Activated T-cell treated with anti-CD3 and anti-CD28 coated beads, Interleukin-2, amount 50 U/mL, for 1 hour (primary cell): Measurements from ENCODE around the gene MRPL10.

Source experiments
- DNase-seq: peaks from one replicate; pipeline ENCODE4 v3.0.0-alpha.2; 2020

The MRPL10 gene

DNA sequence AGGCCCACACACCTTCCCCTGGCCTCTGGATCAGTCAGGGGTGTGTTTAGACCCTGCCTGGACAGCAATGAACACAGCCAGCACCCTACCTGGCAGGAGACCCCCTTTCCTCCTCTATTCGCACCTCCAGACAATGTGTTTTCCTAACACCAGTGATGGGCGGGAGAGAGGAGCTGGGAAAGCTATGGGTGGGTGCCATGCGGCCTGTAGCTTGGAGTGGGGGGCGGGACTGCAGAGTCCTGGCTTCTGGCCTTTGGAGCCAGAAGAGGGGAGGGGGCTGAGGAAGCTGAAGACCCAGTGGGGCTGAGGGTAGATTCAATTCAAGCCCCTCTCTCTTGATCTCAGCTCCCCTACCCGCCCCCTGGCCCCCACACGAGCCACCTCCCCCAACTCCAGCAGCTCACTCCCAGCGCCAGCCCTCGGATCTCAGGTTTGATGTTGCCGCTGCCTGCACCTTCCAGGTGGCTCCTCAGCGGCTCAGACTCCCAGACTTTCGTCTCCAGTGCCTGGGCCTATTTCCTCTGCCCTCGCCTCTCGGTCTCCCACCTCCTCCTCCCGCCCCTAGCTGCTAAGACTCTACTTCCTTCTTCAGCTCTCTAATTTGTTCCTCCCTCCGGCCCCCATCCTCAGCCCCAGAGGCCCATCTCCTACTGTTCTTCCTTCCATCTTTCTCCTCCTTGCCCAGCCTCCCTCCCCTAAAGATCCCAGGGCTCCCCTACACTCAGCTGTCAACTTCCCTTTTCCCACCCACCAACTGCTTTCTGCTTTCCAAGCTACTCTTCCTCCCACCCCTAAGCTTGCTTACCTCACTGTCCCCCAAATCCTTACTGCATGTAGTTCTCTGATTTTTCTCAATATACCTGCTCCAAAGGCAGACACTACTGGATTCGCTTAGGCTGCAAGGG, 26.5 kb upstream of the MRPL10 start:
- DNase-seq, result no peak

GRCh38 chr17:47856830-47857229, 25.5 kb upstream of the MRPL10 start:
- no peak for DNase-seq

DNA sequence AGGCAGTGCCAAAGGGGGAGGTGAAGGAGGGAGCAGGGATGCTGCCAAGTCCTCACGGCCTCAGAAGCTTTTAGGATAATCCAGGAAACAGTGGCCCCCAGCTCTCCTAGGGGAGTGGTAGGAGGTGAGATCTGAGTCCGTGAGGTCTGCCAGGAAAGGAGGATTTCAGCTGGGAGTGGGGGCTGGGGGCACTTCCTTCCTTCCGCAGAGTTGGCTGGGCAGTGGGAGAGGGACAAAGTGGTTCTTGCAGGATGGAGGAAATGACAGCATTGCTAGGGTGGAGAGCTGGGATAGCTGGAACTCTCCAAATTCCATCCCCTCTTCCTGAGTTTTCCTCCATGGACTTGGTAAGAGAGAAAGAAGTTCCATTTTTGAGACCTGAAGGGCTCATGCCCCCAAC, 24.4 kb upstream of the MRPL10 start:
- DNase-seq, result no peak

DNA sequence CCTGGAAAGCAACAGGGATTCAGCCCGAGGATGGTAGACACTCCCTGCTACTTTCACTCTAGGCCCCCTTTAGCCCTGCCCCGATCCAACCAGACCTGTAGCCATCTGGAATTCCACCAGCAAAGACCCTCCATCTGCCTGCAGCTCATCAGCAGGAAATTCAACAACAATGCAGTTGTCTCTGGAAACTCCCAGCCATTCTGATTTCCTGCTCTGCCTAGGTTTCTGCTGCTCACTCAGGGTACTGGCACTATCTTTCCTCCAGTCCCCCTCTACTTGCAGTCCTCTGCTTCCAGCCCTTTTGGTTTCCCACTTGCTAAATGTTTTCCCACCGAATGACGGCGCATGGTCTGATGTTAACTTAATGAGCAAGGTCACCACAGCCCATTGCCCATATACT, 22.3 kb upstream of the MRPL10 start:
- DNase-seq, result no peak

- DNase-seq, result no peak
These were observed 21.0 kb upstream of the MRPL10 start for GRCh38 chr17:47852113-47852949.

GRCh38 chr17:47851764-47852112, 20.4 kb upstream of the MRPL10 start:
- no peak for DNase-seq

GRCh38 chr17:47850692-47851573, 19.6 kb upstream of the MRPL10 start, which contains the start of gene SP6:
TSS of gene SP6 (minus strand) at chr17:47851163. CDS start at chr17:47848429, 2,734 bp downstream.
- DNase-seq, result peak; percentile 75

DNA sequence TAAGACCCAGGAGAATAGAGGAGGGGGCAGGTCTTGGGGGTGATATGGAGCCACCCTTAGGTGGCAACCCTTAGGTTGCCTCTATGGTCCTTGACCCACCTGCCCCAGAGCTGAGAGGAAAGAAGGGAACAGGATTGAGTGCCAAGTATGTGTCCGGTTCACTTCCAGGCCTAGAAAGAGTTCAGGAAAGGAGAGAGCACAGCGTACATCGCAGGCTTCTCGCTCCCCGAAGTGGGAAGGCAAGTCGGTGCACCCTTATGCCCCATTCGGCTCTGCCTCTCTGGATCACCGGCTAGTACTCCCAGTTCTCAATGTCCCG, 19.0 kb upstream of the MRPL10 start:
- DNase-seq, result no peak

DNA sequence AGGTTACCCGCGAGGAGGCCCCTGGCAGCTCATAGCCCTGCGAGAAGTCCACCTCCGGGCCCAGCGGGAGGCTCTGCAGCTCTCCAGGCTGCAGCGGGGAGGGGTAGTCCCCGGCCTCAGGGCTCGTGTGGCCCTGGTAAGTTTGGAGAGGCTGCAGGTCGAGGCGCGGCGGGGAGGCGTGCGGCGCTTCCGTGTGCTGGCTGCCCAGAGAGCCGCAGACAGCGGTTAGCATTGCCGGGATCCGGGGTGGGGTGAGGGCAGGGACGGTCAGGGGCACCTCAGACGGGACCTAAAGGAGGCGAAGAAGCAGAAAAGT, 16.8 kb upstream of the MRPL10 start:
- DNase-seq, result no peak

DNA sequence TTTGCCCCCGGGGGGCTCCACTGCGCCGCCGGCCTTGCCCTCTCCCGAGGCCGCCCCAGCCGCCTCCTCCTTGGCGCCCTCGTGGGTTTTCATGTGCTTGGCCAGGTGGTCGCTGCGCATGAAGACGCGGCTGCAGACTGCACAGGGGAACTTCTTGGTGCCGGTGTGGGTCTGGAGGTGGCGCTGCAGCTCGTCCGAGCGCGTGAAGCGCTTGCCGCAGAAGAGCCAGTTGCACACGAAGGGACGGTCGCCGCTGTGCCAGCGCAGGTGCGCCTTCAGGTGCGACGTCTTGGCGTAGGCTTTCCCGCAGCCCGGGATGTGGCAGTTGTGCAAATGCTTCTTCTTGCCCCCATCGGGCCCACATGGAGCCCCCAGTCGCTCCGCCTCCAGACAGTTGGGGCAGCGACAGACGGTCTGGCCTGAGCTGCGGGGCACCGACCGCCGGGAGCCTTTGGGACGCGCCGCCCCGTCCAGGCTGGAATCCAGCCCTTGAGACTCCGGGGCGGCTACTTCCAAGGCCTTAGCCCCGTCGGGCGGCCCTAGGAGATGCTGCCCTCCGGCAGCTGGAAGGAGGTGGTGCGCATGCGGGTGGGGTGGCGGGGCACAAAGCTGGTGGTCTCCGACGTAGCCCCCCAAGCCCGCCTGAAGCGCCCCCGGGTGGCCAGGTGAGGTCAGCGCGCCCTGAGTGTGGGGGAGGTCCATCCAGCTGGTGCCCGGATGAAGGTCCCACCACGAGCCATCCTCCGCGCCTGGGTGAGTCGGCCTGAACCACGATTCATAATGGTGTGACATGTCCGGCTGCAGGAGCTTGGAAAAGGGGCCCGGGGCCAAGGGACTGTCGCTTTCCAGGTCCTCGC, 16.2 kb upstream of the MRPL10 start:
- peak; percentile 46 for DNase-seq

DNA sequence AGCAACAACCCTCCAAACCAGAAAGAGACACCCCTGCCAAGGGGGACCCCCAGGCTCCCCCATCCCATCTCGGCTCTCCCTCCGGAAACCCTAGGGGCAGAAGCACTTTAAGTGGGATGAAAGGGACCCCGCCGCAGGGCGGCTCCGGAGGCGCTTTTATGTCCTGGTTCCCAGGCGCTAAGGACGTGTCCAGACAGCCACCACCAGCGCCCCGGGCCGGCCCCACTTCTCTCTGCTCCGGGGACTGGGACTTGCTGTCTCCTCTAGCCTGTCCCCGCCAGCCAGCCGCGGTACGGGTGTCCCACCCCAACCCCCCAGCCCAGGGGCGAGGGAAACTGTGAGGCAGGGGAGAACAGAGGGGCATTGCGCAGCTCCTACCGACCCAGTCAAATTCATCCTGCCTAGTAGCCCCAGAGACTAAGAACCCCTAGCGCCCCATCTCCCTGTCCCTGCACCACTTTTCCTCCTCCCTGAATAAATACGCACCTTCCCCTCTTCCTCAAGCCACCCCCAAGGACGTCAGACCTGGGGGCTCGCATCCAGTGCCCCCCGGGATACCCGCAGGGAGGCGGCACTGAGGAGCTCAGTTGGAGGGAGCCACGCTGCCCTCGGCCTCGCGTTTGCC, 15.5 kb upstream of the MRPL10 start:
- DNase-seq, result no peak

DNA sequence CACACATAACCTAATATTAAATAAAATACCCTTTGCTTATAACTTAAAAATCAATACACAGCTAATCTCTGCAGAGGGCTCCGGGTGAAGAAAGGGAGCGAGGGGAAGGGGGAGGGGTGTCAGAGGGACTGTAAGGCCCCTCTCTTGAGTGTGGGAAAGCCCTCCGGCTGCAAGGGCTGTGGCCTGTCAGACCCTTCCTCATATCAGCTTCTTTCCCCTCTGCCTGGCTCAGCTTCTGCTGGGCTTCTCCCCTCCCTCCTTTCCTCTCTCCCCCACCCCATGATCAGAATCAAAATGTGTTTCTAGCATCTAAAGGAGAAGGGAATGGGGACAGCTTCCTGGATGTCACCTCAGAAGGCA, 14.4 kb upstream of the MRPL10 start:
- no peak for DNase-seq

- no peak for DNase-seq
These were observed 13.7 kb upstream of the MRPL10 start for GRCh38 chr17:47844814-47845715.

- DNase-seq, result no peak
These were observed 12.9 kb upstream of the MRPL10 start for GRCh38 chr17:47844227-47844626.

DNA sequence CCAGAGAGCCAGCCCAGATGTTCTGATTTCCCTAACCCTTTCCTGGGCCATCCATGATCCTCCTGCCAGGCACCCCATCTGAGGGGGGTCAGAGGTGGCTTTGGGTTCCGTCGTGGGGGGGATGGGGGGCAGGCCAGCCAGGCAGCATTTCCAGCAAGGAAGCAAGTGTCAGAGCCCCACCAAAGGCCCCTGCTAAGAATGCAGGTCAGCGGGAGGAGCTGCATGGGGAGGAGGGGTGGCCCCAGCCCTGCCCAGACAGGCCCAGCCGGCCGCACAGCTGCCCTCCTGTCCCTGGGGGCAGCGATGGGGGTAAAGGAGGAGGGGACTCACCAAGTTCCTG, 12.0 kb upstream of the MRPL10 start:
- DNase-seq, result no peak

DNA sequence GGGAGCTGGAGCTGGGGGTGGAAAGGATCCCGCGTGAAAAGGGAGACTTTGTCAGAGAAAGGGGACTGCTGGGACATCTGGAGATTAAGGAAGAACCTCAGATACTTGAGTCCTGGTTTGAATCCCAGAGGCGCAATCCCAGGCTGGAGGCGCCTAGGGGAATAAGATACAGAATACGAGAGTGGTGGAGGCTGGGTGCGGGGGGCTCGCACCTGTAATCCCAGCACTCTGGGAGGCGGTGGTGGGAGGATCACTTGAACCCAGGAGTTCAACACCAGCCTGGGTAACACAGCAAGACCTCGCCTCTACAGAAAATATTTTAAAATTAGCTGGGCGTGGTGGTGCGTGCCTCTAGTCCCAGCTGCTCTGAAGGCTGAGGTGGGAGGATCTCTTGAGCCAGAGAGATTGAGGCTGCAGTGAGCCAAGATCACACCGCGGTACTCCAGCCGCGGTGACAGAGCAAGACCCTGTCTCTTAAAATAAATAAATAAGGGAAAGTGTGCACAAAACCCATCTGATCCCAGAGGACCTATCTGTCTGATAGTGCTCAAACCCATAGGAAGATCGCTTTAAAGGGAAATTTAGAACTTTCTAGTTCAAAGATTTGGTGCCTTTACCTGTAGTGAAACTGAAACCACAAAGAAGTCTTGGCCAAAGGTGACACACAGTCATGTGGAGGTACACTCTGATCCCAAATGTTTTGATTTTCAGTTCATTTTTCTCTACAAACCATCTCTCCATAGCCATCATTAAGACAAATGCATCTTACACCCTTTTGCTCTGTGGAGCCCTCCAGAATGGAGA, 10.3 kb upstream of the MRPL10 start:
- DNase-seq, result no peak

DNA sequence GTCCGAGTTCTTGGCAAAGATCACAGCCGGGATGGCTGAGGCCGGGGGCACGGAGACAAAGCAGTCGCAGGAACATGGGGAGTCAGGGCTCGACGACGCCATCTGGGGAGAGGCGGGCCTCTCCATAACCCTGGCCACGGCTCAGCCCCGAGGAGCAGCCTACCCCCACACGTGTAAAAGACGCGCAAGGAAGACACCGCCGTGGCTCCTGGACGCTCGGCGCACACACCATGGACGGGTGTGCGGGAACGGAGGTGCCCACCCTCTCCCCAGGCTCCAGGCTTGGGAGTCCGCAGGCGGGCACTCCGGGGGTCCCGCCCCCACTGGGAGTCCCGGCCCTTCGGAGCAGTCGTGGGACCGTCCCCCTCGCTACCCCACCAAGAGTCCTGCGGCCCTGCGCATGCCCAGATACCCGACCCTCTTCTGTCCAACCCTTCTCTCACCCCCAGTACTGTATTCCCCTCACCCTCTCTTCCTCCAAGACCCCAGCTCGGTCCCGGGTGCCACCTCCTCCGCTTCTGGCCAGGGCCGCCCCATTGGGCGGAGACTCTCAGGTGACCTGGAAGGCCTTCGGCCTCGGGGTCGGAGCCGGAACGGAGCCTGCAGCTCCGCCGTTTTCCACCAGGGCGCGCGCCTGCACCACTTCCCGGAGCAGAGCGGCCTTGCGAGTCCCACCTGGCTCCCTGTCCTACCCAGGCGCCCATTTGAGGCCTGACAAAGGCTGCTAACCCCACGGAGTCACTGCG, 9.6 kb upstream of the MRPL10 start, which contains the start of gene SCRN2:
Gene SCRN2 (minus strand): TSS at position 532 of the 746 bp plus-strand sequence. CDS start 430 bp downstream, at position 102.
- DNase-seq, result peak; percentile 91

GRCh38 chr17:47840001-47840741, 8.8 kb upstream of the MRPL10 start:
- no peak for DNase-seq
